BE2C (cell line): ENCODE data around the gene NOS3.

Source experiments
- DNase-seq: peaks from one replicate; pipeline ENCODE4 v3.0.0-alpha.2; 2020
- H3K27me3 ChIP-seq: fragments of 250-450 bp; sonication (Bioruptor Pico); 2 replicates; pipeline ENCODE4 v1.5.1; 2020; ENCODE audit warnings: mild to moderate bottlenecking
- H3K36me3 ChIP-seq: fragments of 250-450 bp; sonication (Bioruptor Pico); 2 replicates; pipeline ENCODE4 v1.5.1; 2020; ENCODE audit warnings: mild to moderate bottlenecking
- H3K4me1 ChIP-seq: fragments of 250-450 bp; sonication (Bioruptor Pico); 2 replicates; pipeline ENCODE4 v1.5.1; 2020
- H3K4me3 ChIP-seq: 2 replicates; pipeline ENCODE4 v1.5.1; 2011; ENCODE audit warnings: low read depth, low read length
- H3K9me3 ChIP-seq: fragments of 250-450 bp; sonication (Bioruptor Pico); 2 replicates; pipeline ENCODE4 v1.5.1; 2020
- TF ChIP-seq, protein P1 (sequence below): IDR thresholded peaks from 2 replicates; pipeline ENCODE4 v1.5.1; 2012; ENCODE audit warnings: mild to moderate bottlenecking, low read depth, low read length

The NOS3 gene

DNA sequence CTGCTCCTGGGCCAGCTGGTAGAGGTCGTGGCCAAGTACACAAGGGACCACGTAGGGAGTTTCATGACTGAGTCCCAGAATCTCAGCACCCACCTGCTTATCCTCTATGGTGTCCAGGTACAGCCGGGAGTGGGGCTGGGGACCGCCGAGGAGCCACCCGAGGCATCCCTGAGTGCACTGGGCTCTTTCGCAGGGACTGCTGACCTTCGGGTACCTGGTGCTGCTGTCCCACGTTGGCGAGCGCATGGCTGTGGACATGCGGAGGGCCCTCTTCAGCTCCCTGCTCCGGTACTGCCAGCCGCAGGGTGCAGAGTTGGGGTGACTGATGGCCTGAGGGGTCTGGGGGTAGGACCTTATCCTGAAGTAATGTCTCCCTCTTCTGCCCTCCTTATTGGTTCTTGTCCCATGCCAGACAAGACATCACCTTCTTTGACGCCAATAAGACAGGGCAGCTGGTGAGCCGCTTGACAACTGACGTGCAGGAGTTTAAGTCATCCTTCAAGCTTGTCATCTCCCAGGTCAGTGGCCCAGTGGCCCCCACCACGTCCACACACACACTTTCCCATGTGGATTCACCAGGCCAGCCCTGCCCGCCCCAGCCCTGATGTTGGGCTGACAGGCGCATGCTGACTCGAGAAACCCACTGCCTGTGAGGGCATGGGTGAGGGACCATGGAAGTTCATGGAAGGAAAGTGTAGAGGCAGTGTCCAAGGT lies 43.7 kb downstream of the NOS3 start:
- Histone ChIP-seq H3K4me1 (peaks cover 16% of the 10 kb centered on the region), H3K4me3 (no peak overlapping the region), H3K9me3 (no peaks in the 10 kb centered on the region), H3K36me3 (peaks cover 7% of the 10 kb centered on the region; the same call in 1 of the 2 replicates), H3K27me3 (no peaks in the 10 kb centered on the region)
- TF ChIP-seq, protein P1, sequence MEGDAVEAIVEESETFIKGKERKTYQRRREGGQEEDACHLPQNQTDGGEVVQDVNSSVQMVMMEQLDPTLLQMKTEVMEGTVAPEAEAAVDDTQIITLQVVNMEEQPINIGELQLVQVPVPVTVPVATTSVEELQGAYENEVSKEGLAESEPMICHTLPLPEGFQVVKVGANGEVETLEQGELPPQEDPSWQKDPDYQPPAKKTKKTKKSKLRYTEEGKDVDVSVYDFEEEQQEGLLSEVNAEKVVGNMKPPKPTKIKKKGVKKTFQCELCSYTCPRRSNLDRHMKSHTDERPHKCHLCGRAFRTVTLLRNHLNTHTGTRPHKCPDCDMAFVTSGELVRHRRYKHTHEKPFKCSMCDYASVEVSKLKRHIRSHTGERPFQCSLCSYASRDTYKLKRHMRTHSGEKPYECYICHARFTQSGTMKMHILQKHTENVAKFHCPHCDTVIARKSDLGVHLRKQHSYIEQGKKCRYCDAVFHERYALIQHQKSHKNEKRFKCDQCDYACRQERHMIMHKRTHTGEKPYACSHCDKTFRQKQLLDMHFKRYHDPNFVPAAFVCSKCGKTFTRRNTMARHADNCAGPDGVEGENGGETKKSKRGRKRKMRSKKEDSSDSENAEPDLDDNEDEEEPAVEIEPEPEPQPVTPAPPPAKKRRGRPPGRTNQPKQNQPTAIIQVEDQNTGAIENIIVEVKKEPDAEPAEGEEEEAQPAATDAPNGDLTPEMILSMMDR, result no peak
- DNase-seq, result no peak

- no peaks in the 10 kb centered on the region for H3K27me3 ChIP-seq
- peaks cover 7% of the 10 kb centered on the region; the same call in 1 of the 2 replicates for H3K36me3 ChIP-seq
- no peak for DNase-seq
- peaks cover 23% of the 10 kb centered on the region for H3K4me1 ChIP-seq
- no peaks in the 10 kb centered on the region for H3K9me3 ChIP-seq
- no peak overlapping the region for H3K4me3 ChIP-seq
- TF ChIP-seq, protein P1, result no peak
Measured at GRCh38 chr7:151035026-151035717, 44.4 kb downstream of the NOS3 start.

DNA sequence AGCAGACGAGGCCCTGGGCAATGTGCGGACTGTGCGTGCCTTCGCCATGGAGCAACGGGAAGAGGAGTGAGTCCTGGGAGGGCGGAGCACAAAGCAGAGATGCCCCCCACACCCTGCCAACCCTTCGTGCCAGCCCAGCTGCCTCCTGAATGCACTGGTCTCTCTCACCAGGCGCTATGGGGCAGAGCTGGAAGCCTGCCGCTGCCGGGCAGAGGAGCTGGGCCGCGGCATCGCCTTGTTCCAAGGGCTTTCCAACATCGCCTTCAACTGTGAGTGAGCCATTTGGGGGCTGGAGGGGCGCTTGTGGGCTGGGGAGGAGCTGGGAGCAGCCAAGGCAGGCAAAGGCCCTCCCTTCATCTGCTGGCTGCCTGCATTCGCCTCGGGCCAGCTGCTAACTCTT lies 45.1 kb downstream of the NOS3 start:
- H3K4me3 ChIP-seq, result no peak overlapping the region
- no peaks in the 10 kb centered on the region for H3K9me3 ChIP-seq
- H3K27me3 ChIP-seq, result no peaks in the 10 kb centered on the region
- TF ChIP-seq, protein P1, result no peak
- peaks cover 28% of the 10 kb centered on the region for H3K4me1 ChIP-seq
- peaks cover 7% of the 10 kb centered on the region; the same call in 1 of the 2 replicates for H3K36me3 ChIP-seq
- no peak for DNase-seq

- peak overlapping the region; percentile 16; the same call in 1 of the 2 replicates for H3K4me3 ChIP-seq
- H3K4me1 ChIP-seq, result peaks cover 28% of the 10 kb centered on the region
- TF ChIP-seq, protein P1, result no peak
- peak; percentile 92 for DNase-seq
- H3K27me3 ChIP-seq, result no peaks in the 10 kb centered on the region
- peaks cover 7% of the 10 kb centered on the region; the same call in 1 of the 2 replicates for H3K36me3 ChIP-seq
- no peaks in the 10 kb centered on the region for H3K9me3 ChIP-seq
Measured at GRCh38 chr7:151038951-151039849, 48.4 kb downstream of the NOS3 start.

DNA sequence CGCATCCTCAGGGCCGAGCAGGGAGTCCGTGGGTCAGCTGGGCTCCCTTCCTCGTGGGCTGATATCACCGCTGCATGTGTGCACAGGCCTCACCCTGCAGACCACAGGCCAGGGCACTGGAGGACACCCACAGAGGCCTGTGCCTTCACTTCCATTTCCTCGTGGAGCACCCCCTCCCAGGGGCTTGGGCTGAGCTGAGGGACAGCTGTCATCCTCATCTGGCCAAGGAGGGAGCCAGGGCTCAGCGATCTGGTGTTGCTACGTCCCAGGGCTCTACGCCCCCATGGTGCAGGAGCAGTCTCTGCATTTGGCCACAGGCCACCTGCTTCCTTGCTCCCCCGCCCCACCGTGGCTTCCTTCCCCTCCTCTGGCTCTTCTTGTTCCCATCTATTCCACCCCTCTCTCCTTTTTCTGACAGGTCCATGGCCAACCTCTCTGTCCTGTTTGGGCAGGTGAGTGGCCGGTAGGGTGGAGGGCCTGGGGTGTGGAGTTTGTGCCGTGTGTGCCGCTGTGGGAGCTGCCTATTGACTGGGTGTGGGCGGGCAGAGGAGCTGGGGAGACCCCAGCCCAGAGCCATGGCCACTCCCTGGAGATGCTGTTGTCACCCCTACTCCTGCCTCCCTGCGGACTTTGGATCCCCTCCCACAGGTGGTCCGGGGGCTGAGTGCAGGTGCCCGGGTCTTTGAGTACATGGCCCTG lies 49.2 kb downstream of the NOS3 start:
- peak; percentile 66 for DNase-seq
- H3K27me3 ChIP-seq, result no peaks in the 10 kb centered on the region
- H3K4me1 ChIP-seq, result peaks cover 31% of the 10 kb centered on the region
- peak overlapping the region; percentile 16; the same call in 1 of the 2 replicates for H3K4me3 ChIP-seq
- H3K36me3 ChIP-seq, result peaks cover 2% of the 10 kb centered on the region; the same call in 1 of the 2 replicates
- no peaks in the 10 kb centered on the region for H3K9me3 ChIP-seq
- TF ChIP-seq, protein P1, result no peak
